HG03095 (cell line): Measurements from ENCODE around the gene ITGA3.

Experiments
- ATAC-seq: cut with Tn5 transposase; IDR thresholded peaks from one replicate; pipeline ENCODE4 v1.9.1; 2021; ENCODE audit warnings: moderate library complexity; ENCODE audit not compliant: unreplicated experiment

Gene ITGA3

GRCh38 chr17:50066995-50067394 lies 11.1 kb downstream of the ITGA3 start:
- no peak for ATAC-seq

GRCh38 chr17:50067996-50068395 lies 12.1 kb downstream of the ITGA3 start:
- no peak for ATAC-seq

- ATAC-seq = no peak
Observed at GRCh38 chr17:50070908-50071680, 15.2 kb downstream of the ITGA3 start.

DNA sequence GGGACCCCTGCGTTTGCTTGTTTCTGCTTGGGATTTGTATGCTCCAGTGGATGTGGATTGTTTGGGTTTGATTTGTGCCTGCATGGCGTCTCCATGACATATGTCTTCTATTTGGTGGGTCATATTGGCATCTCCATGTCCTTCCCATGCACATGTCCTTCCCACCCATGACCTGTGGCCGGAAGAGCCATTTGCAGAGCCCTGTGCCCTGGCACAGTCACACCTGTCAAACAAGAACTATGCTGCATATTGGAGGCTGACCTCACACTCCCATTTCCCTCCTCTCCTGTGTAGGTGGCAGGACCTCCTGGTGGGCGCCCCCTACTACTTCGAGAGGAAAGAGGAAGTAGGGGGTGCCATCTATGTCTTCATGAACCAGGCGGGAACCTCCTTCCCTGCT lies 15.8 kb downstream of the ITGA3 start:
- ATAC-seq = no peak

- no peak for ATAC-seq
Observed at GRCh38 chr17:50072130-50072529, 16.2 kb downstream of the ITGA3 start.

DNA sequence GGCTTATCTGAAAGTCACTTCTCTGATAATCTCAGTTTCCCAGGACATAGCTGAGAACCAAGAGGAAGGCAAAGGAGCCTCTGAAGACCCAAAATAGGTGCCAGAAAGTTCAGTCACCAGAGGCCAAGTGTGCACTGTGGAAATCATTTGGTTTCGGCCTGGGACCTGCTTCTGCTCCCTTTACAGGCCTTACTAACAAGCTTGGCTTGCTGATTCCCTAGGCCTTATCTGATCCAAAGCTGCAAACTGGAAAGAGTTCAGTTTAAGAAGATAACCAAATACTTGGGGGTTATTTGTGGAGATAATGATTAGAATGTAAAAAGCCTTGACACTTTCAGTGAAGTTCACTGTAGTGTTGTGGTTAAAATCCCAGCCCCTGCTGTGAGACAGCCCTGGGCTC lies 17.0 kb downstream of the ITGA3 start:
- no peak for ATAC-seq

GRCh38 chr17:50074227-50074626 lies 18.3 kb downstream of the ITGA3 start:
- ATAC-seq = no peak

DNA sequence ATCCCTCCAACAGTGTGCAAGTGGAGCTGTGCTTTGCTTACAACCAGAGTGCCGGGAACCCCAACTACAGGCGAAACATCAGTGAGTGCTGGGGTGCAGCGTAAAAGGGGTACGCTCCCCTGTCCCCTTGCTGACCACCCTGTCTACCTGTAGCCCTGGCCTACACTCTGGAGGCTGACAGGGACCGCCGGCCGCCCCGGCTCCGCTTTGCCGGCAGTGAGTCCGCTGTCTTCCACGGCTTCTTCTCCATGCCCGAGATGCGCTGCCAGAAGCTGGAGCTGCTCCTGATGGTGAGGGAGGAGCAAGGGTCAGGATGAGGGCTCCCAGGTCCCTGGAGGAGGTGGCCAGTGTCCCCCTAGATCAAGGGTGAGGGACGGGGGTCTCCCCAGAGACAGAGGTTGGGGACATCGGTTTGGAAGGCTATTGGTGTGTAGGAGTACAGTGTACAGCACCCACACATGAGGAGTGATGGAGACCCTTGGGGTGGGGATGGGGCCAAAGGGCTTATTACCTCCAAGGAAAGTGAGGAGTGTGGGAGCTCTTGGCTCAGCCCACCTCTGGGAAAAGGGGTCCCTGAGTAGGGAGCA lies 19.6 kb downstream of the ITGA3 start:
- no peak for ATAC-seq

GRCh38 chr17:50076221-50076590 lies 20.3 kb downstream of the ITGA3 start:
- ATAC-seq = no peak

GRCh38 chr17:50076591-50077235 lies 20.8 kb downstream of the ITGA3 start:
- no peak for ATAC-seq

- ATAC-seq = no peak
Observed at GRCh38 chr17:50078430-50078829, 22.5 kb downstream of the ITGA3 start.

GRCh38 chr17:50079334-50080095 lies 23.6 kb downstream of the ITGA3 start:
- no peak for ATAC-seq

DNA sequence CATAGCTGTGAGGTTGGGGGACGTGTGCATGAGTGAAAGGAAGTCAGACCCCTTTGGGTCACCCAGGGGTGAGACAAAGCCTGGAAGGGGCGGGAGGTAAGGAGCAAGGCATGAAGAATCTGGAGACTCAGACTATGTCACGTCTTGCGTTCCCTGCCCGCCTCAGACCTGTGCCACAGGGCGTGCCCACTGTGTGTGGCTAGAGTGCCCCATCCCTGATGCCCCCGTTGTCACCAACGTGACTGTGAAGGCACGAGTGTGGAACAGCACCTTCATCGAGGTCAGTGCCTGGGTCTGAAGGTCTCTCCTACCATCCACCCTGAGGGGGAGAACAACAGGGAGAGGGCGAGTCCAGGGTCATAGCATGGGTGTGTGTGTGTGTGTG lies 24.2 kb downstream of the ITGA3 start:
- no peak for ATAC-seq

DNA sequence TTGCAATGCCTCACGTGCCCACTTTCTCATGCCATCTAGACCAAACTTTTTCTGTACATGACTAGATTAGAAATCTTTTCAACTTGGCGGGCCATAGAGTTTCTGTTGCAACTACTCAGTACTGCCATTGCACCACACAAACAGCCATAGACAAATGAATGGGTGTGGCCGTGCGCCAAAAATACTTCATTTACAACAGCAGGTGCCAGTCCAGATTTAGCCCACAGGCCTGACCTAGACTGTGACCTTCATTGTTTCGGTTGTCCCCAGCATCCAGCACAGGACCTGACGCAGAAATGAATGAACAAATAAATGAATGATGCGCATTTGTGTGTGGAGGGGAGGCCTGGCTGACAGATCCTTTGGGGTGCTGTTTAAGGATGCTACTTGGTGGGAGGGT lies 24.9 kb downstream of the ITGA3 start:
- no peak for ATAC-seq

DNA sequence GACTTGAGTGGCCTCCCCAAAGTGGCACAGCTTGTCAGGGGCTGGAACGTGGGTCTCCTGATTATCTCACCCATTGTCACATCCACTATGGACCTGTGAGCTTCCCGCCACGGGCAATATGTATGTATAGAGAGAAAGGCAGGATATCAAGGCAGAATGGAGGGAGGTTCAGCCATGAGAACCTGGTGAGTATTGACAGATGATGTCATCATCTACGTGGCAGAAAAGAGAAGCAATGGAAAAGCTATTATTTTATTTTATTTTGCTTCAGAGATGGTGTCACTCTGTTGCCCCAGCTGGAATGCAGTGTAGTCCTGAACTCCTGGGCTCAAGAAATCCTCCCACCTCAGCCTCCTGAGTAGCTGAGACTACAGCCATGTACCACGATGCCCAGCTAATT lies 25.8 kb downstream of the ITGA3 start:
- ATAC-seq = no peak

DNA sequence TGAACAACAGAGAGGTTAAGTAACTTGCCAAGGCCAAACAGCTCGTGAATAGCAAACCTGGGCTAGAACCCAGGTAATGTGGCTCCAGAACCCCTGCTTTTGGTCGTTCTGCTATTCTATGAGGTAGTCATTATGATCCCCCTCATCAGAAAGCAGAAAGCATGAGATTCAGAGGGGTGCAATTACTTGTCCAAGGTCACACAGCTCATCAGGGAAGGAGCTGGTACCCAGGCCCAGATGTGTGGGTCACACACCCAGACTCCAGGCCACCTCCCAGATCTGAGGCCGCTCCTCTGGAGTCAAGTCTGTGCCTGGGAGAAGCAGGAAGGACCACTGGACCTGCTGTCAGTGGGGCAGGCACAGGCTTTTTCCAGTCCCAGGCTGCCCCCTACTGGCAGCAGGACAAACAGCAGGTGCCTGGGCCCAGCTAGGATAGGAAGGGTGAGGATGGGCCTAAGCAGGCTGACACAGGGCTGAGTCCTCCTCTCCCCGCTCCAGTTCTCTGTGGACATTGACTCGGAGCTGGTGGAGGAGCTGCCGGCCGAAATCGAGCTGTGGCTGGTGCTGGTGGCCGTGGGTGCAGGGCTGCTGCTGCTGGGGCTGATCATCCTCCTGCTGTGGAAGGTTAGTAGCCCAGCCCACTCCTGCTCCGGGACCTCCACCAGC lies 31.5 kb downstream of the ITGA3 start:
- no peak for ATAC-seq

DNA sequence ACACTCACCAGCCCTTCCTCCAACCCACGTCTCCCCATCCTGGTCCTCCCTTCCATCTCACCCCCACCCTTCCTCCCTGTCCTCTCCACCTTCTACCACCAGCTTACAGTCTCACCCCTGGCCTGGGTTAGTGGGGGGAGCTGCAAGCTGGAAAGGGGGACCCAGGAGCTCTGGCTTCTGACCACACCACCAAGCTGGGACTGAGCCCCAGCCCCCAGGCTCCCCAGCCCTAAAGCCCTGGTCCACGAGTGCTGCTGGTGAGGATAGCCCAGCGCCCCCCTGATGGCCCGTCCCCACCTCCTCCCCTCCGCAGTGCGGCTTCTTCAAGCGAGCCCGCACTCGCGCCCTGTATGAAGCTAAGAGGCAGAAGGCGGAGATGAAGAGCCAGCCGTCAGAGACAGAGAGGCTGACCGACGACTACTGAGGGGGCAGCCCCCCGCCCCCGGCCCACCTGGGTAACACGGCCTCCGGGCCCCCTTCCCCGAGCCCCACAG lies 32.0 kb downstream of the ITGA3 start:
- no peak for ATAC-seq

DNA sequence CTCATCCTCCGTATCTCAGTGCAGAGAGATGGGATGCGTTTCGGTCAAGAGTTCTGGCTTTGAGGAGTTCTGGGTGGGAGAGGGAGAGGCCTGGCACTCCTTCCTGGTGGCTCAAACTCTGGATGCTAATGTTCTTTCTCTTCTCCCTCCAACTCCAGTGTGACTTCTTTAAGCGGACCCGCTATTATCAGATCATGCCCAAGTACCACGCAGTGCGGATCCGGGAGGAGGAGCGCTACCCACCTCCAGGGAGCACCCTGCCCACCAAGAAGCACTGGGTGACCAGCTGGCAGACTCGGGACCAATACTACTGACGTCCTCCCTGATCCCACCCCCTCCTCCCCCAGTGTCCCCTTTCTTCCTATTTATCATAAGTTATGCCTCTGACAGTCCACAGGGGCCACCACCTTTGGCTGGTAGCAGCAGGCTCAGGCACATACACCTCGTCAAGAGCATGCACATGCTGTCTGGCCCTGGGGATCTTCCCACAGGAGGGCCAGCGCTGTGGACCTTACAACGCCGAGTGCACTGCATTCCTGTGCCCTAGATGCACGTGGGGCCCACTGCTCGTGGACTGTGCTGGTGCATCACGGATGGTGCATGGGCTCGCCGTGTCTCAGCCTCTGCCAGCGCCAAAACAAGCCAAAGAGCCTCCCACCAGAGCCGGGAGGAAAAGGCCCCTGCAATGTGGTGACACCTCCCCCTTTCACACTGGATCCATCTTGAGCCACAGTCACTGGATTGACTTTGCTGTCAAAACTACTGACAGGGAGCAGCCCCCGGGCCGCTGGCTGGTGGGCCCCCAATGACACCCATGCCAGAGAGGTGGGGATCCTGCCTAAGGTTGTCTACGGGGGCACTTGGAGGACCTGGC lies 33.3 kb downstream of the ITGA3 start:
- ATAC-seq = no peak

DNA sequence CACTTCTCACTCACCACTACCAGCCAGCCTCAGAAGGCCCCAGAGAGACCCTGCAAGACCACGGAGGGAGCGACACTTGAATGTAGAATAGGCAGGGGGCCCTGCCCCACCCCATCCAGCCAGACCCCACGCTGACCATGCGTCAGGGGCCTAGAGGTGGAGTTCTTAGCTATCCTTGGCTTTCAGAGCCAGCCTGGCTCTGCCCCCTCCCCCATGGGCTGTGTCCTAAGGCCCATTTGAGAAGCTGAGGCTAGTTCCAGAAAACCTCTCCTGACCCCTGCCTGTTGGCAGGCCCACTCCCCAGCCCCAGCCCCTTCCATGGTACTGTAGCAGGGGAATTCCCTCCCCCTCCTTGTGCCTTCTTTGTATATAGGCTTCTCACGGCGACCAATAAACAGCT lies 34.2 kb downstream of the ITGA3 start:
- ATAC-seq = no peak
